CD4-positive, alpha-beta T cell (primary cell): ENCODE data around the gene CDSN. TPM values are rescaled to one million over a fixed set of nuclear protein-coding genes. Genes with fewer than 3 reads are reported as not detected.

Source experiments
- ATAC-seq: fragments of 200-7000 bp; cut with Tn5 transposase; one replicate; pipeline ENCODE4 v1.10.0; 2022; ENCODE audit warnings: mild to moderate bottlenecking; ENCODE audit not compliant: poor library complexity
- CTCF ChIA-PET: fragments of 350-600 bp; sonication (Branson Sonifier 250); formaldehyde crosslinking; loops from one replicate; lab custom pipeline; 2021; ENCODE audit warnings: antibody characterized with exemption, inconsistent platforms; lab: Charles Lee
- POLR2A ChIA-PET: fragments of 350-600 bp; sonication (Branson Sonifier 250); formaldehyde crosslinking; loops from one replicate; lab custom pipeline; 2021; ENCODE audit warnings: antibody characterized with exemption, inconsistent platforms; lab: Charles Lee
- DNase-seq, 14 experiments: peaks; one replicate each; pipeline ENCODE4 v3.0.0-alpha.2; 2013 to 2020; ENCODE audit warnings: mixed read lengths in 2 of 14
- H3K27ac ChIP-seq, 2 donors: one replicate each; pipeline versions ENCODE4 v1.5.1 to v1.7.0; 2013; ENCODE audit warnings: low read length in 2 of 2, low read depth in 1 of 2, mild to moderate bottlenecking in 1 of 2
- H3K27me3 ChIP-seq, 2 experiments: 1 replicate in 1 of 2; 2 replicates in 1 of 2; pipeline versions ENCODE4 v1.6.1 to v1.7.0; 2013; ENCODE audit warnings: low read length in 2 of 2, control low read depth in 1 of 2, mild to moderate bottlenecking in 1 of 2, moderate library complexity in 1 of 2; ENCODE audit not compliant: insufficient read depth in 2 of 2, control insufficient read depth in 1 of 2
- H3K36me3 ChIP-seq: one replicate; pipeline ENCODE4 v1.6.1; 2013; ENCODE audit warnings: low read length, control low read depth; ENCODE audit not compliant: insufficient read depth
- H3K4me1 ChIP-seq: one replicate; pipeline ENCODE4 v1.6.1; 2013; ENCODE audit warnings: low read length, control low read depth; ENCODE audit not compliant: insufficient read depth
- H3K4me3 ChIP-seq: one replicate; pipeline ENCODE4 v1.5.1; 2013; ENCODE audit warnings: mild to moderate bottlenecking, low read length, moderate library complexity
- H3K9me3 ChIP-seq, 2 experiments: 1 replicate in 1 of 2; 2 replicates in 1 of 2; pipeline versions ENCODE4 v1.6.1 to v1.7.0; 2013; ENCODE audit warnings: low read length in 2 of 2, mild to moderate bottlenecking in 2 of 2, control low read depth in 1 of 2, moderate library complexity in 1 of 2; ENCODE audit not compliant: control insufficient read depth in 1 of 2, insufficient read depth in 1 of 2
- H3K27ac Mint-ChIP-seq: one replicate; pipeline ENCODE4 v1.8.0; 2020; ENCODE audit warnings: mixed read lengths
- H3K27me3 Mint-ChIP-seq: one replicate; pipeline ENCODE4 v1.8.0; 2021; ENCODE audit warnings: mixed read lengths
- H3K36me3 Mint-ChIP-seq: one replicate; pipeline ENCODE4 v1.8.0; 2021; ENCODE audit warnings: low read depth, mixed read lengths
- H3K4me1 Mint-ChIP-seq: one replicate; pipeline ENCODE4 v1.8.0; 2021; ENCODE audit warnings: low read depth, mixed read lengths
- H3K4me3 Mint-ChIP-seq: one replicate; pipeline ENCODE4 v1.8.0; 2020; ENCODE audit warnings: mild to moderate bottlenecking, mixed read lengths
- H3K9me3 Mint-ChIP-seq: one replicate; pipeline ENCODE4 v1.8.0; 2020; ENCODE audit warnings: mixed read lengths
- intact Hi-C, 2 experiments: fragments of 100-400 bp; cut with DNase I in 1 of 2; cut with micrococcal nuclease in 1 of 2; formaldehyde crosslinking; loops; one replicate each; pipeline versions ENCODE4 v1.15.1 to v1.9.0; 2023 to 2025; cut with DNase I, micrococcal nuclease
- total RNA-seq, 174 experiments: library from RNA in 2 of 174; stranded (reverse) in 2 of 174; gene quantifications; one replicate each; pipeline ENCODE4 v1.2.3 and lab custom pipeline; 2021 to 2026
- TF ChIP-seq, protein P1 (sequence below): fragments of 200-600 bp; IDR thresholded peaks from one replicate; pipeline ENCODE4 v1.8.0; 2022; ENCODE audit warnings: antibody characterized with exemption, mild to moderate bottlenecking

CDSN gene
- total RNA-seq, 2 experiments from 2014 or later, result not detected

DNA sequence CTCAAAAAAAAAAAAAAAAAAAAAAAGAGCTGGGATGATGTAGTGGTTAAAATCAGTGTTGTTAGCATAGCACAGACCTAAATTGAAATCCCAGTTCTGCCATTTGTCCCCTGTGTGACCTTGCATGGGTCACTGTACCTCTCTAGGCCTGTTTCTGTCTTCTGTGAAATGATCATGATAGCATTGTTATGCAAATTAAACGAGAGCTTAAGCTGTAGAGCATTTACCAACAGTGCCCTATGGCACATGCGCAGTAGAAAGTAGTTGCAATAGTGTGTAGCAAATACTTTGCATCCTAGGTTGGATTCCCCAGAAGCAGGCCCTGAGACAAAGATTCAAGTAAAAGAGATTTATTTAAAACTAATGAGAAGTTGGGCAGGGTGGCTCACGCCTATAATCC is 11.3 kb upstream of the CDSN start:
- intact Hi-C loops, result no loop called here
- Histone ChIP-seq H3K27ac (no peak overlapping the region), H3K9me3 (no peaks in the 10 kb centered on the region), H3K4me1 (peaks cover 8% of the 10 kb centered on the region), H3K27me3 (no peaks in the 10 kb centered on the region), H3K4me3 (no peak overlapping the region), H3K36me3 (no peaks in the 10 kb centered on the region)
- Mint-ChIP-seq H3K4me1 (peaks cover 6% of the 10 kb centered on the region), H3K36me3 (no peaks in the 10 kb centered on the region), H3K4me3 (no peak overlapping the region), H3K27me3 (peaks cover 6% of the 10 kb centered on the region), H3K27ac (no peak overlapping the region), H3K9me3 (no peaks in the 10 kb centered on the region)
- ChIA-PET POLR2A (no interaction called here), CTCF (interaction anchor here (0.6 kb wide), 1 partner anchor 28 kb away, joined by 3 read pairs; no protein-coding TSS in a partner anchor)
- TF ChIP-seq, protein P1, sequence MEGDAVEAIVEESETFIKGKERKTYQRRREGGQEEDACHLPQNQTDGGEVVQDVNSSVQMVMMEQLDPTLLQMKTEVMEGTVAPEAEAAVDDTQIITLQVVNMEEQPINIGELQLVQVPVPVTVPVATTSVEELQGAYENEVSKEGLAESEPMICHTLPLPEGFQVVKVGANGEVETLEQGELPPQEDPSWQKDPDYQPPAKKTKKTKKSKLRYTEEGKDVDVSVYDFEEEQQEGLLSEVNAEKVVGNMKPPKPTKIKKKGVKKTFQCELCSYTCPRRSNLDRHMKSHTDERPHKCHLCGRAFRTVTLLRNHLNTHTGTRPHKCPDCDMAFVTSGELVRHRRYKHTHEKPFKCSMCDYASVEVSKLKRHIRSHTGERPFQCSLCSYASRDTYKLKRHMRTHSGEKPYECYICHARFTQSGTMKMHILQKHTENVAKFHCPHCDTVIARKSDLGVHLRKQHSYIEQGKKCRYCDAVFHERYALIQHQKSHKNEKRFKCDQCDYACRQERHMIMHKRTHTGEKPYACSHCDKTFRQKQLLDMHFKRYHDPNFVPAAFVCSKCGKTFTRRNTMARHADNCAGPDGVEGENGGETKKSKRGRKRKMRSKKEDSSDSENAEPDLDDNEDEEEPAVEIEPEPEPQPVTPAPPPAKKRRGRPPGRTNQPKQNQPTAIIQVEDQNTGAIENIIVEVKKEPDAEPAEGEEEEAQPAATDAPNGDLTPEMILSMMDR, result no peak
- DNase-seq, result no peak
- no peak for ATAC-seq

DNA sequence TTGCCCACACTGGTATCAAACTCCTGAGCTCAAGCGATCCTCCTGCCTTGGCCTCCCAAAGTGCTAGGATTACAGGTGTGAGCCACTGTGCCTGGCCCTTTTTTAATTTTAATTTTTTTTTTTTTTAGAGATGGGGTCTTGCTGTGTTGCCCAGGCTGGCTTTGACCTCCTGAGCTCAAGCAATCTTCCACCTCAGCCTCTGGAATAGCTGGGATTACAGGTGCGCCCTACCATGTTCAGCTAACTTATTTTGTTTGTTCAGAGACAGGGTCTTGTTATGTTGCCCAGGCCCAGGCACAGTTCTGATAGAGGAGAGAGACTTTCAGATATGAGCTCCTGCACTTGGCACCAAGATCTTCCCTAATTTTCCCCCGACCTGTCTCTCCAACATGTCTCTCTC is 10.5 kb upstream of the CDSN start:
- CTCF ChIA-PET, result interaction anchor here (0.8 kb wide), 1 partner anchor 66 kb away, joined by 3 read pairs; no protein-coding TSS in a partner anchor
- POLR2A ChIA-PET, result no interaction called here
- intact Hi-C loops, result no loop called here

DNA sequence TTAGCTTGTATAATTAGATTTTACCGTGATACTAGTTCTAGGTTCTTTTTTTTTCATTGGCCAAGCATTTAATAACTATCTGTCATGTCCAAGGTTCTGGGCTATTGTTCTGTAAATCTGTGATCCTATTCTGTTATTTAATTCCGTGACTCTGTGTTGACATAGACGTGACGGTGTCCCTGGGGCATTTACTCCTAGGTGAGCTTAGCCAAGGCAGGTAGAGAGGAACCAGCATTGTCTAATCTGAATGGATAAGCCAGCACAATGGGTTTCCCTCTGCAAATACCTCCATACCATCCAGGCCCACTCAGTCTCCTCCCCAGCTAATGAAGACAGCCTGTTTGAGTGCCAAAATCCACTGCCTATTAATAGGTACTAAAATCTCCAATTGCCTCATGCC is 8.9 kb upstream of the CDSN start:
- Histone ChIP-seq H3K36me3 (no peaks in the 10 kb centered on the region), H3K4me3 (no peak overlapping the region), H3K27me3 (no peaks in the 10 kb centered on the region), H3K9me3 (no peaks in the 10 kb centered on the region), H3K4me1 (peaks cover 8% of the 10 kb centered on the region), H3K27ac (no peak overlapping the region)
- Mint-ChIP-seq H3K36me3 (no peaks in the 10 kb centered on the region), H3K4me3 (no peak overlapping the region), H3K27me3 (peaks cover 6% of the 10 kb centered on the region), H3K4me1 (peaks cover 6% of the 10 kb centered on the region), H3K9me3 (no peaks in the 10 kb centered on the region), H3K27ac (no peak overlapping the region)
- ATAC-seq (no peak), DNase-seq (no peak)
- intact Hi-C loops, result loop anchor here in 1 of 2 experiments (5.0 kb wide), 1 partner anchor 212 kb away; no protein-coding TSS in a partner anchor
- ChIA-PET CTCF (interaction anchor here (1.0 to 1.2 kb wide), 3 partner anchors 238 to 647 kb away, joined by 3 read pairs; no protein-coding TSS in a partner anchor), POLR2A (interaction anchor here (0.7 kb wide), 1 partner anchor 67 kb away, joined by 3 read pairs; no protein-coding TSS in a partner anchor)
- TF ChIP-seq, protein P1, result no peak

More for the DNA sequence above, 10.5 kb upstream of the CDSN start:
- H3K36me3 ChIP-seq, result no peaks in the 10 kb centered on the region
- no peaks in the 10 kb centered on the region for H3K9me3 Mint-ChIP-seq
- no peak for ATAC-seq
- H3K4me1 Mint-ChIP-seq, result peaks cover 6% of the 10 kb centered on the region
- DNase-seq, result no peak
- no peak overlapping the region for H3K4me3 Mint-ChIP-seq
- H3K27ac ChIP-seq, result no peak overlapping the region
- peaks cover 8% of the 10 kb centered on the region for H3K4me1 ChIP-seq
- no peak overlapping the region for H3K4me3 ChIP-seq
- no peaks in the 10 kb centered on the region for H3K36me3 Mint-ChIP-seq
- peaks cover 6% of the 10 kb centered on the region for H3K27me3 Mint-ChIP-seq
- H3K9me3 ChIP-seq, result no peaks in the 10 kb centered on the region
- no peaks in the 10 kb centered on the region for H3K27me3 ChIP-seq
- TF ChIP-seq, protein P1, result no peak
- H3K27ac Mint-ChIP-seq, result no peak overlapping the region
